Bronchial epithelial cell (primary cell): ENCODE results near the gene ARHGAP45. TPM values are rescaled to one million over a fixed set of nuclear protein-coding genes. Genes with fewer than 3 reads are reported as not detected.
"Not testable (repeated sequence)": the region's sequence is repeated elsewhere in the genome, so short reads cannot be mapped to it uniquely, and the experiment has no call there.

Experiments
- DNase-seq: peaks from one replicate; pipeline ENCODE4 v3.0.0-alpha.2; 2010; ENCODE audit warnings: low read depth
- FAIRE-seq: peaks from 2 replicates; lab custom pipeline; 2011; peaks lifted over from hg19 to GRCh38; lab: Jason Lieb, UNC
- H3K27me3 ChIP-seq: 2 replicates; pipeline ENCODE4 v1.5.1; 2011; ENCODE audit warnings: low read length; ENCODE audit not compliant: control insufficient read depth, insufficient read depth
- H3K36me3 ChIP-seq: 2 replicates; pipeline ENCODE4 v1.5.1; 2011; ENCODE audit warnings: low read length; ENCODE audit not compliant: control insufficient read depth, insufficient read depth
- H3K4me3 ChIP-seq: 2 replicates; pipeline ENCODE4 v1.5.1; 2011; ENCODE audit warnings: mild to moderate bottlenecking, low read depth, low read length, control low read depth
- CTCF ChIP-seq: IDR thresholded peaks from 2 replicates; pipeline ENCODE4 v1.5.1; 2011; ENCODE audit warnings: mild to moderate bottlenecking, moderate library complexity, low read length, control low read depth, inconsistent platforms; ENCODE audit not compliant: insufficient read depth, severe bottlenecking
- total RNA-seq: library from RNA; depleted of rRNA; stranded (reverse); fragments of >200 nt; gene quantifications from 2 replicates; pipeline ENCODE4 v1.2.1, GENCODE V29; 2014

Gene ARHGAP45
- total RNA-seq, 1 donor from 2014 or later, result 11.8 TPM

- H3K27me3 ChIP-seq, result no peaks in the 10 kb centered on the region
- H3K36me3 ChIP-seq, result peaks cover 60% of the 10 kb centered on the region
- no peak for TF ChIP-seq CTCF
- FAIRE-seq (no peak), DNase-seq (no peak)
- no peak overlapping the region for H3K4me3 ChIP-seq
Observed at GRCh38 chr19:1125601-1126467, 58.9 kb downstream of the ARHGAP45 start.

- Histone ChIP-seq H3K36me3 (peaks cover 50% of the 10 kb centered on the region), H3K27me3 (no peaks in the 10 kb centered on the region), H3K4me3 (no peak overlapping the region)
- TF ChIP-seq CTCF, result no peak
- DNase-seq (no peak), FAIRE-seq (no peak)
Observed at GRCh38 chr19:1126984-1127760, 60.2 kb downstream of the ARHGAP45 start.

- no peak for TF ChIP-seq CTCF
- FAIRE-seq (no peak), DNase-seq (no peak)
- Histone ChIP-seq H3K27me3 (no peaks in the 10 kb centered on the region), H3K36me3 (peaks cover 44% of the 10 kb centered on the region), H3K4me3 (no peak overlapping the region)
Observed at GRCh38 chr19:1128106-1128505, 61.1 kb downstream of the ARHGAP45 start.

- not testable (repeated sequence) for DNase-seq, H3K4me3 ChIP-seq, H3K27me3 ChIP-seq, FAIRE-seq
- H3K36me3 ChIP-seq, result peaks cover 38% of the 10 kb centered on the region
Observed at GRCh38 chr19:1129084-1129483, 62.1 kb downstream of the ARHGAP45 start.

GRCh38 chr19:1129535-1129934 is 62.6 kb downstream of the ARHGAP45 start:
- Histone ChIP-seq H3K27me3 (no peaks in the 10 kb centered on the region), H3K36me3 (peaks cover 36% of the 10 kb centered on the region), H3K4me3 (no peak overlapping the region)
- FAIRE-seq (no peak), DNase-seq (no peak)
- TF ChIP-seq CTCF, result no peak
